Fibroblast of mammary gland (primary cell): Measurements from ENCODE around the gene POLR3K.
A peak's percentile ranks its signal among the peaks of the same experiment; 100 is the strongest.

ENCODE experiments used
- DNase-seq: peaks from one replicate; pipeline ENCODE4 v3.0.0-alpha.2; 2010; ENCODE audit warnings: low read depth
- H3K4me3 ChIP-seq: 2 replicates; pipeline ENCODE4 v1.5.1; 2011; ENCODE audit warnings: low read depth, mild to moderate bottlenecking, low read length, moderate library complexity; ENCODE audit not compliant: control insufficient read depth
- CTCF ChIP-seq: conservative IDR thresholded peaks from 2 replicates; pipeline ENCODE4 v1.5.1; 2011; ENCODE audit warnings: low read depth, low read length, inconsistent platforms; ENCODE audit not compliant: control insufficient read depth, insufficient read depth

POLR3K gene

DNA sequence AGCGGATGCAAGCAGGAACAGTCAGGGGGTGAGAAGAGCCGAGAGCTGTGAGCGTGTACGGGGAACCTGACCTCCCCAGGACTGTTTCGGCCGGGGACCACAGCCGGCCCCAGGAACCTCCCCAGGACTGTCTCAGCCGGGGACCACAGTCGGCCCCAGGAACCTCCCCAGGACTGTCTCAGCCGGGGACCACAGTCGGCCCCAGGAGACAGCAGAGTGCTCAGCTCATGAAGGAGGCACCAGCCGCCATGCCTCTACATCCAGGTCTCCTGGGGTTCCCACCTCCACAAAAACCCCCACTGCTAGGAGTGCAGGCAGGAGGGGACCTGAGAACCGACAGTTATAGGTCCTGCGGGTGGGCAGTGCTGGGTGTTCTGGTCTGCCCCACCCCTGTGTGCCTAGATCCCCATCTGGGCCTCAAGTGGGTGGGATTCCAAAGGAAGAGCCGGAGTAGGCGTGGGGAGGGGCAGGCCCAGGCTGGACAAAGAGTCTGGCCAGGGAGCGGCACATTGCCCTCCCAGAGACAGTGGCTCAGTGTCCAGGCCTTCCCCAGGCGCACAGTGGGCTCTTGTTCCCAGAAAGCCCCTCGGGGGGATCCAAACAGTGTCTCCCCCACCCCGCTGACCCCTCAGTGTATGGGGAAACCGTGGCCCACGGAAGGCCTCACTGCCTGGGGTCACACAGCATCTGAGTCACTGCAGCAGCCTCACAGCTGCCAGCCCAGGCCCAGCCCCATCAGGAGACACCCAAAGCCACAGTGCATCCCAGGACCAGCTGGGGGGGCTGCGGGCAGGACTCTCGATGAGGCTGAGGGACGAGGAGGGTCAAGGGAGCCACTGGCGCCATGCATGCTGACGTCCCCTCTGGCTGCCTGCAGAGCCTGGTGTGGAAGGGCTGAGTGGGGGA lies 14.7 kb upstream of the POLR3K start:
- no peak for TF ChIP-seq CTCF
- DNase-seq, result peak; percentile 67
- H3K4me3 ChIP-seq, result no peak overlapping the region

DNA sequence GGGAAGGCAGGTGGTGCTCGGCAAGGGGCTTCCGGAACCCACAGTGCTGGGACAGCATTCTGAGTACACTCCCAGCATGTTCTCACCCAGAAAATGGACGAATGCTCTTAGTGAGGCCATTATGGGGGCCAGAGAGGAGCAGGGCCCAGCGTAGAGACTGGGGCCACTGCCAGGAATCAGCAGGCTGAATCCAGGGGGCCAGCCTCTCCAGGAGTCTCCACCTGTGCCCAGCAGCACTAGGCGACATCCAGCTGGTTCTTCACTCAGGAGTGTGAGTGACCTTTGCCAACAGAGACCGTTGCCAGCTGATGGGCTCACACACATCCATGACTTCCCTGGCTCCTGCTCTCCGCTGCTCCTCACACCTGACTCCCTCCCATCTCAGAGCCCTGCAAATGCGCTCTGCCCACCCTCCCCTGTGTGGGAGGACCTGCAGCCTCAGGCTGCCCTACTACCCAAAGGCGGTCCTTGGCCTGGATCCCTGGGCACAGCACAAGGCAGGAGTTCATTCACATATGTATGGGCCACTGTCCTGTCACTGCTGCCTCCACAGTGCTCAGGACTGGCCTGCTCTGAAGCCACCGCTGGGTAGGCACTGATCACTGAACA lies 13.9 kb upstream of the POLR3K start:
- DNase-seq, result no peak
- no peak overlapping the region for H3K4me3 ChIP-seq
- no peak for TF ChIP-seq CTCF

- TF ChIP-seq CTCF, result no peak
- no peak overlapping the region for H3K4me3 ChIP-seq
Observed at GRCh38 chr16:66309-67182, 13.1 kb upstream of the POLR3K start.

DNA sequence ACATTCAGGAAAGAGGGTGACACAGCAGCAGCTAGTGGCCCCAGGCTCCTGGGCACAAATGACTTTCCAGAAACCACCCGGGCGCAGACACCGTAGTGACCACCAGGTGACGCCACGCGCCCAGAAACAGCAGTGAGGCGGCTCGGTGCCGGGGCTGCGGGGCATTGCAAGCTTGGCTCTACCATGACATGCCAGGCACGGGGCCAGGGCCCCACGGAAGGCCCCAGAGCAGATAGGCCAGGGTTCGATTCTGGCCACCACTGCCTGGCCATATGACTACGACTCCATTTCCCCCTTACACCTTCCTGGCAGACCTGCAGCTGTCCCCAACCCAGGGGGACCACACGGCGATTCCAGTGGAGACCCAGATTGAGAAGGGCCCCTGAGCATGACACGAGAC lies 12.3 kb upstream of the POLR3K start:
- no peak overlapping the region for H3K4me3 ChIP-seq

More at GRCh38 chr16:66309-67182, 13.1 kb upstream of the POLR3K start:
- no peak for DNase-seq

GRCh38 chr16:64914-65255 lies 11.5 kb upstream of the POLR3K start:
- no peak for TF ChIP-seq CTCF
- DNase-seq, result no peak
- no peak overlapping the region for H3K4me3 ChIP-seq

More for the DNA sequence above, 12.3 kb upstream of the POLR3K start:
- peak; percentile 90 for TF ChIP-seq CTCF
- DNase-seq, result peak; percentile 67
